ENCODE measurements around the gene ANKS1A. TPM values are rescaled to one million over a fixed set of nuclear protein-coding genes. Genes with fewer than 3 reads are reported as not detected.

Gene ANKS1A
- total RNA-seq, 1 experiment from 2014 or later, result 21.7 TPM

DNA sequence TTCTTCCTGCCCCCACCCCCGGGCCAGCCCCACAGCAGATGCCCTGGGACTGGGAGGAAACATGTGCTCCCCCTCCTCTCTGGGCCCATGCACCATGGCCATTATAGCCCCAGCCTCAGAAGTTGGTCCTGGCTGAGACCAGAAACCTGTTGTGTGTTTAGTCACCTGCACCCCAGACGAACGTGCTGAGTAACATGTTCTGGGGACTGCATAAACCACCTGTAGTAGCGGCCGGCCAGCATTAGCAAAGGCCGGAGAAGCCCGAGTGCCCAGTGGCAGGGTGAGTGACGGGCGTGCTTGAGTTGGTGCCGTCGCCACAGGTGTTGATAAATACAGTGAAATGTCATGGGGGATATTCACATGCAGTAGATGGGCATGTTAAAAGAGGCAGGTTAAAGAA is 178.2 kb downstream of the ANKS1A start:
- ChIA-PET CTCF (no interaction called here), POLR2A (ENCODE audit: low non-redundant PET) (no interaction called here)

DNA sequence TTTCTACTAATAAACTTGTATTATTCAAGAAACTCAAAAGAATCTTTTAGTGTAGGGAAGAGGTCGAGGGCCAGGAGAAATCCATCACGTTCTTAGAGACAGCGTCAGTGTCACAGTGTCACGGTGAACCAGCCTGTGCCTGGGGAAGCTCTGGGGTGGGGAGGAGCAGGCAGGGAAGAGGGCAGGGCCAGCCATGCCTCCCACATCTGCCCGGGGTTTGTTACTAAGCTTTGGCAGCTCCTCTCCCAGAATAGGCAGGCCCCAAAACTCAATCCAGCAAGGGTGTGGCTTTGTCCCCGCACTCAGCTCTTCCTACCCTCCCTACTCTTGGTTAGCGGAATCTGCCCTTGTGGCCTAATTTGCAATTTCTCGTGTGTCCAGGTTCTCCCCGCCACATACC is 179.2 kb downstream of the ANKS1A start:
- ChIA-PET CTCF (no interaction called here), POLR2A (ENCODE audit: low non-redundant PET) (interaction anchor here (0.6 kb wide), 1 partner anchor 248 kb away, joined by 3 read pairs; no protein-coding TSS in a partner anchor)
- Histone ChIP-seq H3K36me3 (ENCODE audit: insufficient read depth, low read length, poor library complexity, severe bottlenecking) (no peaks in the 10 kb centered on the region), H3K4me1 (ENCODE audit: insufficient read depth, low read length, poor library complexity, severe bottlenecking) (no peaks in the 10 kb centered on the region), H3K27me3 (replicated peaks; ENCODE audit: insufficient read depth, low read depth, low read length, poor library complexity) (no peaks in the 10 kb centered on the region), H3K9me3 (ENCODE audit: low read depth, low read length, poor library complexity, severe bottlenecking) (no peaks in the 10 kb centered on the region), H3K27ac (ENCODE audit: low read depth, low read length, poor library complexity, severe bottlenecking) (no peak overlapping the region), H3K4me3 (ENCODE audit: low read depth, low read length, poor library complexity, severe bottlenecking) (no peak overlapping the region)
- no TSS peak for BruUV-seq (replicated peaks)
- DNase-seq (ENCODE audit: low spot score), result no peak
- intact Hi-C loops (cut with micrococcal nuclease; ENCODE audit: unreplicated experiment), result no loop called here
- TF ChIP-seq, protein P1, sequence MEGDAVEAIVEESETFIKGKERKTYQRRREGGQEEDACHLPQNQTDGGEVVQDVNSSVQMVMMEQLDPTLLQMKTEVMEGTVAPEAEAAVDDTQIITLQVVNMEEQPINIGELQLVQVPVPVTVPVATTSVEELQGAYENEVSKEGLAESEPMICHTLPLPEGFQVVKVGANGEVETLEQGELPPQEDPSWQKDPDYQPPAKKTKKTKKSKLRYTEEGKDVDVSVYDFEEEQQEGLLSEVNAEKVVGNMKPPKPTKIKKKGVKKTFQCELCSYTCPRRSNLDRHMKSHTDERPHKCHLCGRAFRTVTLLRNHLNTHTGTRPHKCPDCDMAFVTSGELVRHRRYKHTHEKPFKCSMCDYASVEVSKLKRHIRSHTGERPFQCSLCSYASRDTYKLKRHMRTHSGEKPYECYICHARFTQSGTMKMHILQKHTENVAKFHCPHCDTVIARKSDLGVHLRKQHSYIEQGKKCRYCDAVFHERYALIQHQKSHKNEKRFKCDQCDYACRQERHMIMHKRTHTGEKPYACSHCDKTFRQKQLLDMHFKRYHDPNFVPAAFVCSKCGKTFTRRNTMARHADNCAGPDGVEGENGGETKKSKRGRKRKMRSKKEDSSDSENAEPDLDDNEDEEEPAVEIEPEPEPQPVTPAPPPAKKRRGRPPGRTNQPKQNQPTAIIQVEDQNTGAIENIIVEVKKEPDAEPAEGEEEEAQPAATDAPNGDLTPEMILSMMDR (conservative IDR thresholded peaks at IDR 0.05; ENCODE audit: low read depth, low read length), result no peak
- TF ChIP-seq EZH2 (IDR thresholded peaks at IDR 0.05; ENCODE audit: borderline replicate concordance, low read depth, low read length, poor library complexity, severe bottlenecking), result no peak

More for the DNA sequence above, 178.2 kb downstream of the ANKS1A start:
- BruUV-seq (replicated peaks), result no TSS peak
- Histone ChIP-seq H3K4me3 (ENCODE audit: low read depth, low read length, poor library complexity, severe bottlenecking) (no peak overlapping the region), H3K36me3 (ENCODE audit: insufficient read depth, low read length, poor library complexity, severe bottlenecking) (no peaks in the 10 kb centered on the region), H3K27ac (ENCODE audit: low read depth, low read length, poor library complexity, severe bottlenecking) (no peak overlapping the region), H3K9me3 (ENCODE audit: low read depth, low read length, poor library complexity, severe bottlenecking) (no peaks in the 10 kb centered on the region), H3K4me1 (ENCODE audit: insufficient read depth, low read length, poor library complexity, severe bottlenecking) (no peaks in the 10 kb centered on the region), H3K27me3 (replicated peaks; ENCODE audit: insufficient read depth, low read depth, low read length, poor library complexity) (no peaks in the 10 kb centered on the region)
- intact Hi-C loops (cut with micrococcal nuclease; ENCODE audit: unreplicated experiment), result no loop called here
- TF ChIP-seq EZH2 (IDR thresholded peaks at IDR 0.05; ENCODE audit: borderline replicate concordance, low read depth, low read length, poor library complexity, severe bottlenecking), result no peak
- TF ChIP-seq, protein P1 (conservative IDR thresholded peaks at IDR 0.05; ENCODE audit: low read depth, low read length), result no peak
- no peak for DNase-seq (ENCODE audit: low spot score)

DNA sequence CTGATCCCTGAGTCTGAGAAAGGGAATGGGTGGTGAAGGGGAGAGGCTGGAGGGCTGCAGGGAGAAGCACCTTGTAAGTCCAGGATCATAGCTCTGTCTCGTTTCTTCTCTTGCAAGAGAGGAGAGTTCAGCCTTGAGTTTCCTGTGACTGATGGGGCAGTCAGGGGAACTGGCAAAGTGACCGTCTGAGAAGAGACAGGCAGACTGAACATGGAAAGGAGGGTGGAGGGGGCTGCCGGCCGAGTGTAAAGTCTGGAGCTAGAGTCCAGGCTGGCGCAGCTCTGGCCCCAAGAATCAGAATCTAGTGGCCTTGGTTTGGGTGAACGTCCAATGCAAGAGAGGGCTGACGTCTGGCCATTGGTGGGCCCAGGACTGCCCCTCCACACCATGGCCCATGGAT is 179.6 kb downstream of the ANKS1A start:
- TF ChIP-seq, protein P1 (conservative IDR thresholded peaks at IDR 0.05; ENCODE audit: low read depth, low read length), result no peak
- Histone ChIP-seq H3K27me3 (replicated peaks; ENCODE audit: insufficient read depth, low read depth, low read length, poor library complexity) (no peaks in the 10 kb centered on the region), H3K36me3 (ENCODE audit: insufficient read depth, low read length, poor library complexity, severe bottlenecking) (no peaks in the 10 kb centered on the region), H3K4me1 (ENCODE audit: insufficient read depth, low read length, poor library complexity, severe bottlenecking) (no peaks in the 10 kb centered on the region), H3K27ac (ENCODE audit: low read depth, low read length, poor library complexity, severe bottlenecking) (no peak overlapping the region), H3K4me3 (ENCODE audit: low read depth, low read length, poor library complexity, severe bottlenecking) (no peak overlapping the region), H3K9me3 (ENCODE audit: low read depth, low read length, poor library complexity, severe bottlenecking) (no peaks in the 10 kb centered on the region)
- no peak for DNase-seq (ENCODE audit: low spot score)
- BruUV-seq (replicated peaks), result no TSS peak
- ChIA-PET CTCF (no interaction called here), POLR2A (ENCODE audit: low non-redundant PET) (interaction anchor here (0.6 kb wide), 1 partner anchor 249 kb away, joined by 3 read pairs; no protein-coding TSS in a partner anchor)
- intact Hi-C loops (cut with micrococcal nuclease; ENCODE audit: unreplicated experiment), result no loop called here
